ENCODE data around the gene ZNF749.

Gene ZNF749

GRCh38 chr19:57435062-57435978, at the start of gene ZNF749:
TSS of gene ZNF749 (plus strand) at chr19:57435325. CDS start at chr19:57435579, 254 bp downstream.
- DNase-seq (ENCODE audit: low spot score): peak; percentile 98

GRCh38 chr19:57389194-57389729, 45.9 kb upstream of the ZNF749 start:
- DNase-seq (ENCODE audit: low spot score): no peak

- DNase-seq (ENCODE audit: low spot score): peak; percentile 96
Measured at GRCh38 chr19:57389730-57390598, 45.2 kb upstream of the ZNF749 start, which contains the start of gene ZNF548. TSS of gene ZNF548 (plus strand) at chr19:57389854. CDS start at chr19:57390100, 246 bp downstream.

GRCh38 chr19:57395710-57396109, 39.4 kb upstream of the ZNF749 start:
- DNase-seq (ENCODE audit: low spot score): no peak

- DNase-seq (ENCODE audit: low spot score): no peak
Measured at GRCh38 chr19:57398868-57399267, 36.3 kb upstream of the ZNF749 start.

GRCh38 chr19:57403737-57404563, 31.2 kb upstream of the ZNF749 start:
- no peak for DNase-seq (ENCODE audit: low spot score)

- DNase-seq (ENCODE audit: low spot score): peak; percentile 56
Measured at GRCh38 chr19:57406516-57407123, 28.5 kb upstream of the ZNF749 start.

- DNase-seq (ENCODE audit: low spot score): peak; percentile 94
Measured at GRCh38 chr19:57410877-57411671, 24.1 kb upstream of the ZNF749 start, which contains the start of gene ZNF17. TSS of gene ZNF17 (plus strand) at chr19:57411161. CDS start at chr19:57413616, 2,455 bp downstream.

- no peak for DNase-seq (ENCODE audit: low spot score)
Measured at GRCh38 chr19:57419439-57419838, 15.7 kb upstream of the ZNF749 start.

- no peak for DNase-seq (ENCODE audit: low spot score)
Measured at GRCh38 chr19:57421037-57421436, 14.1 kb upstream of the ZNF749 start.

GRCh38 chr19:57434386-57435061, 601 bp upstream of the ZNF749 start:
- no peak for DNase-seq (ENCODE audit: low spot score)

GRCh38 chr19:57436417-57436816, 1.3 kb downstream of the ZNF749 start:
- no peak for DNase-seq (ENCODE audit: low spot score)

GRCh38 chr19:57437931-57438330, 2.8 kb downstream of the ZNF749 start:
- no peak for DNase-seq (ENCODE audit: low spot score)

GRCh38 chr19:57438925-57439324, 3.8 kb downstream of the ZNF749 start:
- DNase-seq (ENCODE audit: low spot score): no peak

GRCh38 chr19:57441979-57442752, 7.0 kb downstream of the ZNF749 start:
- DNase-seq (ENCODE audit: low spot score): no peak

GRCh38 chr19:57443121-57443696, 8.1 kb downstream of the ZNF749 start:
- DNase-seq (ENCODE audit: low spot score): no peak

GRCh38 chr19:57452307-57452706, 17.2 kb downstream of the ZNF749 start:
- no peak for DNase-seq (ENCODE audit: low spot score)

GRCh38 chr19:57465680-57466381, 30.7 kb downstream of the ZNF749 start:
- peak; percentile 27 for DNase-seq (ENCODE audit: low spot score)

All from activated CD4-positive, alpha-beta T cell treated with anti-CD3 and anti-CD28 coated beads, Interleukin-2, Interleukin-4, amounts not matched to agents 100 ng/mL and 50 ng/mL, durations not matched to agents 16 hours and 8 hours (primary cell).